ENCODE measurements around the gene PCDHGB7.
A peak's percentile ranks its signal among the peaks of the same experiment; 100 is the strongest.
"Not testable (repeated sequence)": the region's sequence is repeated elsewhere in the genome, so short reads cannot be mapped to it uniquely, and the experiment has no call there.

Gene PCDHGB7

DNA sequence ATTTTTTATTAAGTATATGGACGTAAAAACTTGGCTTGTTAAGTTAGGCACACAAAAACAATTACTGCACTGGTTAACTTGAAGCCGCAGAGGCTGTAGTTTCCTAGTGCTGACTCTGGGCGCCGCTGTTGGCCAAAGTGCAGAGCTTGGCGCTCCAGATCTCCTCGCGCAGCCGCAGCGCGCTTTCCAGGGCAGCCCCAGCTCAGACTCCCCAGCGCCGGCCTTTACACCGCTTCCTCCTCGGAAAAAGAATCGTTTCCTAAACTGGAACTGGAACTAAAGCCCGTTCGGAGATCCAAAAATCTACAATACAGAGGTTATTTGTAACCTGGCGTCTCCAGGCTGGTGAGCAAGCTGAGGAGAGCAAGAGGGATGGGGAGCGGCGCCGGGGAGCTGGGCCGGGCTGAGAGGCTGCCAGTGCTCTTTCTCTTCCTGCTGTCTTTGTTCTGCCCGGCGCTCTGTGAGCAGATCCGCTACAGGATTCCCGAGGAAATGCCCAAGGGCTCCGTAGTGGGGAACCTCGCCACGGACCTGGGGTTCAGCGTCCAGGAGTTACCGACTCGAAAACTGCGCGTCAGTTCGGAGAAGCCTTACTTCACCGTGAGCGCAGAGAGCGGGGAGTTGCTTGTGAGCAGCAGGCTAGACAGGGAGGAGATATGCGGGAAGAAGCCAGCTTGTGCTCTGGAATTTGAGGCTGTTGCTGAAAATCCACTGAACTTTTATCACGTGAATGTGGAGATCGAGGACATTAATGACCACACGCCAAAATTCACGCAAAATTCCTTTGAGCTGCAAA lies 19.5 kb upstream of the PCDHGB7 start, which contains the start of gene PCDHGB5:
Gene PCDHGB5 (plus strand): TSS at position 192 of the 796 bp plus-strand sequence. CDS start 181 bp downstream, at position 373.
- peak in 1 of 2 experiments; percentile 36 for DNase-seq

DNA sequence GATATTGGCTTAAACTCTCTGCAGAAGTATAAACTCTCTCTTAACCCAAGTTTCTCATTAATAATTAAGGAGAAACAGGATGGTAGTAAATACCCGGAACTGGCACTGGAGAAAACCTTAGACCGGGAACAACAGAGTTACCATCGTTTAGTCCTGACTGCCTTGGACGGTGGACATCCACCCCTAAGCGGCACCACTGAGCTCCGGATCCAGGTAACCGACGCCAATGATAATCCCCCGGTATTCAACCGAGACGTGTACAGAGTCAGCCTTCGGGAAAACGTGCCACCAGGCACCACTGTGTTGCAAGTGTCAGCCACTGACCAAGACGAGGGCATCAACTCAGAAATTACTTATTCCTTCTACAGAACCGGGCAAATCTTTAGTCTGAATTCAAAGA lies 18.9 kb upstream of the PCDHGB7 start:
- no peak for DNase-seq

DNA sequence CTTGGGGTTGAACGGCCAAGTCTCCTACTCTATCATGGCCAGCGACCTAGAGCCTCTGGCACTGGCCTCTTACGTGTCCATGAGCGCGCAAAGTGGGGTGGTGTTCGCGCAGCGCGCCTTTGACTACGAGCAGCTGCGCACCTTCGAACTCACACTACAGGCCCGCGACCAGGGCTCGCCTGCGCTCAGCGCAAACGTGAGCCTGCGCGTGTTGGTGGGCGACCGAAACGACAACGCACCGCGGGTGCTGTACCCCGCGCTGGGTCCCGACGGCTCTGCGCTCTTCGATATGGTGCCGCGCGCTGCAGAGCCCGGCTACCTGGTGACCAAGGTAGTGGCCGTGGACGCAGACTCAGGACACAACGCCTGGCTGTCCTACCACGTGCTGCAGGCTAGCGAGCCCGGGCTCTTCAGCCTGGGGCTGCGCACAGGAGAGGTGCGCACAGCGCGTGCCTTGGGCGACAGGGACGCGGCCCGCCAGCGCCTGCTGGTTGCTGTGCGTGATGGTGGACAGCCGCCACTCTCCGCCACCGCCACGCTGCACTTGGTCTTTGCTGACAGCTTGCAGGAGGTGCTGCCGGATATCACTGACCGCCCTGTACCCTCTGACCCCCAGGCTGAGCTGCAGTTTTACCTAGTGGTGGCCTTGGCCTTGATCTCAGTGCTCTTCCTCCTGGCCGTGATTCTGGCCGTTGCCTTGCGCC lies 17.8 kb upstream of the PCDHGB7 start:
- no peak for DNase-seq

DNA sequence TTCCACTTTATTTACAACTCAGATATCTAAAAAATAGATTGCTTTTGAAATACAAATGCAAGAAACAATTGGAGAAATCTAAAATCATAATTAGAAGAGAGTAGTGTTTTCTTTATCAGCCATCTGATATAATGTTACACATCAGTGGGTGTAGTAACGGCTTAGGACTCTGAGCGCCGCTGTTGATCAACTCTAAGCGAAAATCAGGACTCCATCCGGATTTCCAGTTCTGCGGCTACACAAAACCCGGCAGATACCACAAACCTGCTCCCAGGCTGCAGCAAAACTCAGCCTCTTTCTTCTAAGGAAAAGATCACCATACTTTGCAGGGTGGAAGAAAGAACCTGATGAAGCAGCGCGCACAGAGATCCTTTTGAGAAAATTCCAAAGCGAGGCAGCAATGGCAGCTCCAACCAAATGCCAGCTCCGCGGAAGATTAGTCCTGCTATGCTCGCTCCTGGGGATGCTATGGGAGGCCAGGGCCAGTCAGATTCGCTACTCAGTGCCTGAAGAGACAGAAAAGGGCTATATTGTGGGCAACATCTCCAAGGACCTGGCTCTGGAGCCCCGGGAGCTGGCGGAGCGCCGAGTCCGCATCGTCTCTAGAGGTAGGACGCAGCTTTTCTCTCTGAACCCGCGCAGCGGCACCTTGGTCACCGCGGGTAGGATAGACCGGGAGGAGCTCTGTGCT lies 14.8 kb upstream of the PCDHGB7 start, which contains the start of gene PCDHGA9:
Gene PCDHGA9 (plus strand): TSS at position 226 of the 691 bp plus-strand sequence. CDS start 175 bp downstream, at position 401.
- no peak for DNase-seq

DNA sequence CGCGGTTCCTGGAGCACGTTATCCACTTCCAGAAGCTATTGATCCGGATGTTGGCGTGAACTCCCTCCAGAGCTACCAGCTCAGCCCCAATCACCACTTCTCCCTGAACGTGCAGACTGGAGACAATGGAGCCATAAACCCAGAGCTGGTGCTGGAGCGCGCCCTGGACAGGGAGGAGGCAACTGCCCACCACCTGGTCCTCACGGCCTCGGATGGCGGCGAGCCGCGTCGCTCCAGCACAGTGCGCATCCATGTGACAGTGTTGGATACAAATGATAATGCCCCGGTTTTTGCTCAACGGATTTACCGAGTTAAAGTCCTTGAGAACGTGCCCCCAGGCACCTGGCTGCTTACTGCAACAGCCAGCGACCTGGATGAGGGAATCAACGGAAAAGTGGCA lies 14.1 kb upstream of the PCDHGB7 start:
- no peak for DNase-seq

DNA sequence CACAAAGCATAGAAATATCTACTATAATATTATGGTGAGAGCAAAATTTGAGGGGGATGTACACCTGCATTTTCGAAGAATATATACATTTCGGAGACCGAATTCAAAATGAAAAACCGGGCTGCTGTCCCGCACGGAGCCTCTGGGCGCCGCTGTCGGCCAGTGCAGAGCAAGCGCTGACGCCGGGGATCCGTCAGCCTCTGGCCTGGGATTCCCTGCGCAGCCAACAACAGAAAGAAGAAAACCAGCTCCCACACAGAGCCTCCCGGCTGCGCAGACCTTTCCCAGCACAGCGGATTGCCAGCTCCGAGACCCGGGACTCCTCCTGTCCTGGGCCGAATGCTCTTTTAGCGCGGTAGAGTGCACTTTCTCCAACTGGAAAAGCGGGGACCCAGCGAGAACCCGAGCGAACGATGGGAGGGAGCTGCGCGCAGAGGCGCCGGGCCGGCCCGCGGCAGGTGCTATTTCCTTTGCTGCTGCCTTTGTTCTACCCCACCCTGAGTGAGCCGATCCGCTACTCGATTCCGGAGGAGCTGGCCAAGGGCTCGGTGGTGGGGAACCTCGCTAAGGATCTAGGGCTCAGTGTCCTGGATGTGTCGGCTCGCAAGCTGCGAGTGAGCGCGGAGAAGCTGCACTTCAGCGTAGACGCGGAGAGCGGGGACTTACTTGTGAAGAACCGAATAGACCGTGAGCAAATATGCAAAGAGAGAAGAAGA lies 9.5 kb upstream of the PCDHGB7 start, which contains the start of gene PCDHGB6:
Gene PCDHGB6 (plus strand): TSS at position 232 of the 716 bp plus-strand sequence. CDS start 182 bp downstream, at position 414.
- peak; percentile 44 to 53 for DNase-seq

DNA sequence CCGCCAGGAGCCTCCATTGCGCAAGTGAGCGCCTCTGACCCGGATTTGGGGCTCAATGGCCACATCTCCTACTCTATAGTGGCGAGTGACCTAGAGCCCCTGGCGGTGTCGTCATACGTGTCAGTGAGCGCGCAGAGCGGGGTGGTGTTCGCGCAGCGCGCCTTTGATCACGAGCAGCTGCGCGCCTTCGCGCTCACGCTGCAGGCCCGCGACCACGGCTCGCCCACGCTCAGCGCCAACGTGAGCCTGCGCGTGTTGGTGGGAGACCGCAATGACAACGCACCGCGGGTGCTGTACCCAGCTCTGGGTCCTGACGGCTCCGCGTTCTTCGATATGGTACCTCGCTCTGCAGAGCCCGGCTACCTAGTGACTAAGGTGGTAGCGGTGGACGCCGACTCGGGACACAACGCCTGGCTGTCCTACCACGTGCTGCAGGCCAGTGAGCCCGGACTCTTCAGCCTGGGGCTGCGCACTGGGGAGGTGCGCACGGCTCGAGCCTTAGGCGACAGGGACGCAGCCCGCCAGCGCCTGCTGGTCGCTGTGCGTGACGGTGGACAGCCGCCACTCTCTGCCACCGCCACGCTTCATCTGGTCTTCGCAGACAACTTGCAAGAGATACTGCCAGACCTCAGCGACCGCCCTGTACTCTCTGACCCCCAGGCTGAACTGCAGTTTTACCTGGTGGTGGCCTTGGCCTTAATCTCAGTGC lies 7.7 kb upstream of the PCDHGB7 start:
- no peak for DNase-seq

DNA sequence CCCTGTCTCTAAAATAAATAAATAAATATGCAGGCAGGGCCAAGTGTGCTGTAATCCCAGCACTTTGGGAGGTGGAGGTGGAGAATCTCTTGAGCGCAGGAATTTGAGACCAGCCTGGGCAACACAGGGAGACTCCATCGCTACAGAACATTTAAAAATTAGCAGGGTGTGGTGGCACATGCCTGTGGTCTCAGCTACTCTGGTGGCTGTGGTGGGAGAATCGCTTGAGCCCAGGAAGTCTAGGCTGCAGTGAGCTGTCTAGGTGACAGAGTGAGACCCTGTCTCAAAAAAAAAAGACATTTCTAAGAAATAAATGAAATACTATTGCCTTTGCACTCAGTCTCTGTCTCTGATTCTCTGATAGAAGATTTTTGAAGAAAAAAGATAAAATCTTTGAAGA lies 5.9 kb upstream of the PCDHGB7 start:
- no peak for DNase-seq

DNA sequence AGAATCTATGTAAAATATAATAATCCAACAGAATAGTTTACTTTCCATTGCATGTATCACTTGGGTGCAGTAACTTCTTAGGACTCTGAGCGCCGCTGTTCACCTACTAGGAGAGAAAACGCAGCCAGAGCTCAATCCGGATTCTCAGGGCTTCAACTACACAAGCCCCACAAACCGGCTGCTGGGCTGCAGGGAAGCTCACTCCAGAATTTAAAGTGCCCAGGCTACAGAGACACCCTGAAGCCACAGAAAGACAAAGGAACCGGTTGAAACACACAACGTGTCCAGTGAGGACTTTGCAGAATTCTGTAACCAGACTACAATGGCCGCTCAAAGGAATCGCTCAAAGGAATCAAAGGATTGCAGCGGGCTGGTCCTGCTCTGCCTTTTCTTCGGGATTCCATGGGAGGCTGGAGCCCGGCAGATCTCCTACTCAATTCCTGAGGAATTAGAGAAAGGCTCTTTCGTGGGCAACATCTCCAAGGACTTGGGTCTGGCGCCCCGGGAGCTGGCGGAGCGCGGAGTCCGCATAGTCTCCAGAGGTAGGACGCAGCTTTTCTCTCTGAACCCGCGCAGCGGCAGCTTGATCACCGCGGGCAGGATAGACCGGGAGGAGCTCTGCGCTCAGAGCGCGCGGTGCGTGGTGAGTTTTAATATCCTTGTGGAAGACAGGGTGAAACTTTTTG lies 4.5 kb upstream of the PCDHGB7 start, which contains the start of gene PCDHGA10:
Gene PCDHGA10 (plus strand): TSS at position 134 of the 686 bp plus-strand sequence. CDS start 189 bp downstream, at position 323.
- peak; percentile 59 to 67 for DNase-seq

DNA sequence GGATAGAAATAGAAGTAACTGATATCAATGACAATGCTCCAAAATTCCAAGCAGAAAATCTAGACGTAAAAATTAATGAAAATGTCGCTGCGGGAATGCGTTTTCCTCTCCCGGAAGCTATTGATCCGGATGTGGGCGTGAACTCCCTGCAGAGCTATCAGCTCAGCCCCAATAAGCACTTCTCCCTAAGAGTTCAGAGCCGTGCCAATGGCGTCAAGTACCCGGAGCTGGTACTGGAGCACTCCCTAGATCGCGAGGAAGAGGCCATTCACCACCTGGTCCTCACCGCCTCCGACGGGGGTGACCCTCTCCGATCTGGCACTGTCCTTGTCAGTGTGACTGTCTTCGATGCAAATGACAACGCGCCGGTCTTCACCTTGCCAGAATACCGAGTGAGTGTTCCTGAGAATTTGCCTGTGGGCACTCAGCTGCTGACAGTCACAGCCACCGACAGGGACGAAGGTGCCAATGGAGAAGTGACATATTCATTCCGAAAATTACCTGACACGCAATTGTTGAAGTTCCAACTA lies 3.9 kb upstream of the PCDHGB7 start:
- DNase-seq = no peak

DNA sequence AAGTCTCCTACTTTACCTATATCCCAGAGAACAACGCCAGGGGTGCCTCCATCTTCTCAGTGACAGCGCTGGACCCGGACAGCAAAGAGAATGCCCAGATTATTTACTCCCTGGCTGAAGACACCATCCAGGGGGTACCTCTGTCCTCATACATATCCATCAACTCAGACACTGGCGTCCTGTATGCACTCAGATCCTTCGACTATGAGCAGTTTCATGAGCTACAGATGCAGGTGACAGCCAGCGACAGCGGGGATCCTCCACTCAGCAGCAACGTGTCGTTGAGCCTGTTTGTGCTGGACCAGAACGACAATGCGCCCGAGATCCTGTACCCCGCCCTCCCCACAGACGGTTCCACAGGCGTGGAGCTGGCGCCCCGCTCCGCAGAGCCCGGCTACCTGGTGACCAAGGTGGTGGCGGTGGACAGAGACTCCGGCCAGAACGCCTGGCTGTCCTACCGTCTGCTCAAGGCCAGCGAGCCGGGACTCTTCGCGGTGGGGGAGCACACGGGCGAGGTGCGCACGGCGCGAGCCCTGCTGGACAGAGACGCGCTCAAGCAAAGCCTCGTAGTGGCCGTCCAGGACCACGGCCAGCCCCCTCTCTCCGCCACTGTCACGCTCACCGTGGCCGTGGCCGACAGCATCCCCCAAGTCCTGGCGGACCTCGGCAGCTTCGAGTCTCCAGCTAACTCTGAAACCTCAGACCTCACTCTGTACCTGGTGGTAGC lies 2.8 kb upstream of the PCDHGB7 start:
- not testable (repeated sequence) for DNase-seq

DNA sequence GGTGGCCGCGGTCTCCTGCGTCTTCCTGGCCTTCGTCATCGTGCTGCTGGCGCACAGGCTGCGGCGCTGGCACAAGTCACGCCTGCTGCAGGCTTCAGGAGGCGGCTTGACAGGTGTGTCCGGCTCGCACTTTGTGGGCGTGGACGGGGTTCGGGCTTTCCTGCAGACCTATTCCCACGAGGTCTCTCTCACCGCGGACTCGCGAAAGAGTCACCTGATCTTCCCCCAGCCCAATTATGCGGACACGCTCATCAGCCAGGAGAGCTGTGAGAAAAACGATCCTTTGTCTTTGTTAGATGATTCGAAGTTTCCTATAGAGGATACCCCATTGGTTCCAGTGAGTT lies 2.2 kb upstream of the PCDHGB7 start:
- DNase-seq = not testable (repeated sequence)

DNA sequence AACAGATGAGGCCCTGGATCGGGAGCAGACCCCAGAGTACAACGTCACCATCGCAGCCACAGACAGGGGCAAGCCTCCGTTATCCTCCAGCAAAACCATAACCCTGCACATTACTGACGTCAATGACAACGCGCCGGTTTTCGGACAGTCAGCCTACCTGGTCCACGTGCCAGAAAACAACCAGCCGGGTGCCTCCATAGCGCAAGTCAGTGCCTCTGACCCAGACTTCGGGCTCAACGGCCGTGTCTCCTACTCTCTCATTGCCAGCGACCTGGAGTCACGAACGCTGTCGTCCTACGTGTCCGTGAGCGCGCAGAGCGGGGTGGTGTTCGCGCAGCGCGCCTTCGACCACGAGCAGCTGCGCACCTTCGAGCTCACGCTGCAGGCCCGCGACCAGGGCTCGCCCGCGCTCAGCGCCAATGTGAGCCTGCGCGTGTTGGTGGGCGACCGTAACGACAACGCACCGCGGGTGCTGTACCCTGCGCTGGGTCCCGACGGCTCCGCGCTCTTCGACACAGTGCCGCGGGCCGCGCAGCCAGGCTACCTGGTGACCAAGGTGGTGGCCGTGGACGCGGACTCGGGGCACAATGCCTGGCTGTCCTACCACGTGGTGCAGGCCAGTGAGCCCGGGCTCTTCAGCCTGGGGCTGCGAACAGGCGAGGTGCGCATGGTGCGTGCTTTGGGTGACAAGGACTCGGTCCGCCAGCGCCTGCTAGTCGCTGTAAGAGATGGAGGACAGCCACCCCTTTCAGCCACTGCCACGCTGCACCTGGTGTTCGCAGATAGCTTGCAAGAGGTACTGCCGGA lies 1.8 kb downstream of the PCDHGB7 start:
- DNase-seq = no peak

DNA sequence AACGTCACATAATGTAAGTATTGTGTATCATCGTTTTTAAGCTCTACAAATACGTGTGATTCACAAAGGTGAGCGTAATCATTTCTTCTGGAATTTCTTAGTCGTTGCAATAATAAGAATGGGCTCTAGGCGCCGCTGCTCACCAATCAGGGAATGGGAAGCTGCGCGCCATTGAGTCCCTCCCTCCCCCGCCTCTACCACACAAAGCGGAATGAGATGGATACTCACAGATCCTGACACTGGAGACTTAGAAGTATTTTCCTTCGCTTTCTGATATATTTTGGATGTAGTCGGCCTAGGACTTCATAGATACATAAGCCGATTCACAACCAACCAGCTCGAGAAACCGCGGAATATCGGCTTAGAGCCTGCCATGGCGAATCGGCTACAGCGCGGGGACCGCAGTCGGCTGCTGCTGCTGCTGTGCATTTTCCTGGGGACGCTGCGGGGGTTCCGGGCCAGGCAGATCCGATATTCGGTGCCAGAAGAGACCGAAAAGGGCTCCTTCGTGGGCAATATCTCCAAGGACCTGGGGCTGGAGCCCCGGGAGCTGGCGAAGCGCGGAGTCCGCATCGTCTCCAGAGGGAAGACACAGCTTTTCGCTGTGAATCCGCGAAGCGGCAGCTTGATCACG lies 3.5 kb downstream of the PCDHGB7 start, which contains the start of gene PCDHGA11:
Gene PCDHGA11 (plus strand): TSS at position 197 of the 634 bp plus-strand sequence. CDS start 177 bp downstream, at position 374.
- DNase-seq = peak; percentile 62

DNA sequence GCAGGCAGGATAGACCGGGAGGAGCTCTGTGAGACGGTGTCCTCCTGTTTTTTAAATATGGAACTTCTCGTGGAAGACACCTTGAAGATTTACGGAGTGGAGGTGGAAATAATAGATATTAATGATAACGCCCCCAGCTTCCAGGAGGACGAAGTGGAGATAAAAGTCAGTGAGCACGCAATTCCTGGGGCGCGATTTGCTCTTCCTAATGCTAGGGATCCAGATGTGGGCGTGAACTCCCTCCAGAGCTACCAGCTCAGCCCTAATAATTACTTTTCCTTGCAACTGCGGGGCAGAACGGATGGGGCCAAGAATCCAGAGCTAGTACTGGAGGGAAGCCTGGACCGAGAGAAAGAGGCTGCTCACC lies 4.0 kb downstream of the PCDHGB7 start:
- no peak for DNase-seq

DNA sequence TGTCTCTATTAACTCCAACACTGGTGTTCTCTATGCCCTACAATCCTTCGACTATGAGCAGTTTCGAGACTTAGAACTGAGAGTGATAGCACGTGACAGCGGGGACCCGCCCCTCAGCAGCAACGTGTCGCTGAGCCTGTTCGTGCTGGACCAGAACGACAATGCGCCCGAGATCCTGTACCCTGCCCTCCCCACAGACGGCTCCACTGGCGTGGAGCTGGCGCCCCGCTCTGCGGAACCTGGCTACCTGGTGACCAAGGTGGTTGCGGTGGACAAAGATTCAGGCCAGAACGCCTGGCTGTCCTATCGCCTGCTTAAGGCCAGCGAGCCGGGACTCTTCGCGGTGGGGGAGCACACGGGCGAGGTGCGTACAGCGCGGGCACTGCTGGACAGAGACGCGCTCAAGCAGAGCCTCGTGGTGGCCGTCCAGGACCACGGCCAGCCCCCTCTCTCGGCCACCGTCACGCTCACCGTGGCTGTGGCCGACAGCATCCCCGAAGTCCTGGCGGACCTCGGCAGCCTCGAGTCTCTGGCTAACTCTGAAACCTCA lies 5.3 kb downstream of the PCDHGB7 start:
- no peak for DNase-seq

DNA sequence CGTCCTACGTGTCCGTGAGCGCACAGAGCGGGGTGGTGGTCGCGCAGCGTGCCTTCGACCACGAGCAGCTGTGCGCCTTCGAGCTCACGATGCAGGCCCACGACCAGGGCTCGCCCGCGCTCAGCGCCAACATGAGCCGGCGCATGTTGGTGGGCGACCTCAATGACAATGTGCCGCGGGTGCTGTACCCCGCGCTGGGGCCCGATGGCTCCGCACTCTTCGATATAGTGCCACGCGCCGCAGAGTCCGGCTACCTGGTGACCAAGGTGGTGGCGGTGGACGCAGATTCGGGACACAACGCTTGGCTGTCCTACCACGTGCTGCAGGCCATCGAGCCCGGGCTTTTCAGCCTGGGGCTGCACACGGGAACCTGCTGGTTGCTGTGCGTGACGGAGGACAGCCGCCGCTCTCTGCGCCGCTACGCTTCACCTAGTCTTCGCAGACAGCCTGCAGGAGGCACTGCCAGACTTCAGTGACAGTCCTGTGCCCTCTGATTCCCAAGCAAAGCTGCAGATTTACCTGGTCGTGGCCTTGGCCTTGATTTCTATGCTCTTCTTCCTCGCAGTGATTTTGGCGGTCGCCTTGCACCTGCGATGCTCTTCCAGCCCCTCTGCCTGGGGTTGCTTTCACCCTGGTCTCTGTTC lies 10.4 kb downstream of the PCDHGB7 start:
- no peak for DNase-seq

Measured in activated CD4-positive, alpha-beta T cell treated with anti-CD3 and anti-CD28 coated beads, Interleukin-2, amount 50 U/mL, for 48 hours (primary cell).